Dendritic cell treated with granulocyte-macrophage colony-stimulating factor and Interleukin-4, amounts not matched to agents 40 ng/mL and 50 ng/mL, for 4 days (primary cell): ENCODE results near the gene RBM7.

Experiments used
- H3K27ac Mint-ChIP-seq: one replicate; pipeline ENCODE4 v1.8.0; 2022; ENCODE audit warnings: mild to moderate bottlenecking, mixed read lengths
- H3K27me3 Mint-ChIP-seq: one replicate; pipeline ENCODE4 v1.8.0; 2022; ENCODE audit warnings: mild to moderate bottlenecking, mixed read lengths
- H3K36me3 Mint-ChIP-seq: one replicate; pipeline ENCODE4 v1.8.0; 2022; ENCODE audit warnings: low read depth, mixed read lengths
- H3K4me1 Mint-ChIP-seq: one replicate; pipeline ENCODE4 v1.8.0; 2022; ENCODE audit warnings: low read depth, mixed read lengths
- H3K4me3 Mint-ChIP-seq: one replicate; pipeline ENCODE4 v1.8.0; 2022; ENCODE audit warnings: mild to moderate bottlenecking, moderate library complexity, mixed read lengths
- H3K9me3 Mint-ChIP-seq: one replicate; pipeline ENCODE4 v1.8.0; 2022; ENCODE audit warnings: mixed read lengths
- intact Hi-C: fragments of 100-400 bp; cut with micrococcal nuclease; formaldehyde crosslinking; loops from one replicate; pipeline ENCODE4 v1.15.0; 2022

The RBM7 gene

DNA sequence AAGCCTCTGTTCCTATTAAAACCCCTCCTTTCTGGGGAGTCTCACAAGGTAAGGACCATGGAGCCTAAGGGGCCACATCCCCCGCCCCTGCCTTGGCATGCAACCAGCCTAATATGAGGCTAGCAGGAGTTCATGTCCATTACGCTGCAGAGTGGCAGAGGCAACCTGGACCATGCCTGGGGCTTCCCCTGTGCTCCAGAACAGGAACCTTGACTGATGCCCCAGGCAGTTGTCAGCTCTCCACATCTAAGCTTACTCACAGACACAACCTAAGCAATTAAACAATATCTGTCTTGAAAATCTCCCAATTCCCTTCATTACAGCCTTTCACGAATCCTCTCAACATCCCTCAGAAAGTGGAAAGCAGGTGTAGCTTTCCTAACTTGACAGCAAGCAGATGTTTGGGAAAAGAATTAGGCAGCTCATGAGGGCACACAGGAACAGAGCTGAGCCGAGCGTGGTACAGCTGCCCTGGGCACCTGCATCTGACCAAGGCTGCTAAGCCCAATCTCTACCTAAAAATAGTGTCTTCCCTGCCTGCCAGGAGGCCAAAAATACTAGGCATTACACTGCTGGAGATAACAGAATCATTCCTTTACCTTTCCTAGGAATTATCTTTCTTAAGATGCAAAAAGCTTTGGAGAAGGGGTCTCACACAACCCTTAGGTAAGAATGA is 20.9 kb upstream of the RBM7 start:
- H3K36me3 Mint-ChIP-seq, result no peaks in the 10 kb centered on the region
- no peak overlapping the region for H3K27ac Mint-ChIP-seq
- H3K27me3 Mint-ChIP-seq, result peaks cover 11% of the 10 kb centered on the region
- H3K4me1 Mint-ChIP-seq, result no peaks in the 10 kb centered on the region
- intact Hi-C loops, result no loop called here
- no peaks in the 10 kb centered on the region for H3K9me3 Mint-ChIP-seq
- no peak overlapping the region for H3K4me3 Mint-ChIP-seq

DNA sequence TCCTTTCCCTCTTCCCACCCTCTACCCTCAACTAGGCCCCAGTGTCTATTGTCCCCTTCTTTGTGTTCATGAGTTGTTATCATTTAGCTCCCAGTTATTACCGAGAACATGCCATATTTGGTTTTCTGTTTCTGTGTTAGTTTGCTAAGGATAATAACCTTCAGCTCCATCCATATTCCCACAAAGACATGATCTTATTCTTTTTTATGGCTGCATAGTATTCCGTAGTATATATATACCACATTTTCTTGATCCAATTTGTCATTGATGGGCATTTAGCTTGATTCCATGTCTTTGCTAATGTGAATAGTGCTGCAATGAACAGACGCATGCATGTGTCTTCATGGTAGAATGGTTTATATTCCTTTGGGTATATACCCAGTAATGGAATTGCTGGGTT is 18.0 kb upstream of the RBM7 start:
- H3K9me3 Mint-ChIP-seq, result no peaks in the 10 kb centered on the region
- H3K27ac Mint-ChIP-seq, result no peak overlapping the region
- intact Hi-C loops, result no loop called here
- no peaks in the 10 kb centered on the region for H3K36me3 Mint-ChIP-seq
- no peaks in the 10 kb centered on the region for H3K4me1 Mint-ChIP-seq
- no peak overlapping the region for H3K4me3 Mint-ChIP-seq
- H3K27me3 Mint-ChIP-seq, result peaks cover 10% of the 10 kb centered on the region

GRCh38 chr11:114384487-114384886 is 16.0 kb upstream of the RBM7 start:
- no peaks in the 10 kb centered on the region for H3K4me1 Mint-ChIP-seq

GRCh38 chr11:114386131-114386530 is 14.3 kb upstream of the RBM7 start:
- no peak overlapping the region for H3K4me3 Mint-ChIP-seq
- H3K27me3 Mint-ChIP-seq, result no peaks in the 10 kb centered on the region
- intact Hi-C loops, result no loop called here
- H3K4me1 Mint-ChIP-seq, result no peaks in the 10 kb centered on the region
- H3K27ac Mint-ChIP-seq, result no peak overlapping the region
- no peaks in the 10 kb centered on the region for H3K36me3 Mint-ChIP-seq
- no peaks in the 10 kb centered on the region for H3K9me3 Mint-ChIP-seq

More at GRCh38 chr11:114384487-114384886, 16.0 kb upstream of the RBM7 start:
- peaks cover 2% of the 10 kb centered on the region for H3K27me3 Mint-ChIP-seq
- H3K9me3 Mint-ChIP-seq, result no peaks in the 10 kb centered on the region
- H3K36me3 Mint-ChIP-seq, result no peaks in the 10 kb centered on the region
- intact Hi-C loops, result no loop called here
- H3K4me3 Mint-ChIP-seq, result no peak overlapping the region
- H3K27ac Mint-ChIP-seq, result no peak overlapping the region

GRCh38 chr11:114386545-114386944 is 13.9 kb upstream of the RBM7 start:
- Mint-ChIP-seq H3K36me3 (no peaks in the 10 kb centered on the region), H3K9me3 (no peaks in the 10 kb centered on the region)

DNA sequence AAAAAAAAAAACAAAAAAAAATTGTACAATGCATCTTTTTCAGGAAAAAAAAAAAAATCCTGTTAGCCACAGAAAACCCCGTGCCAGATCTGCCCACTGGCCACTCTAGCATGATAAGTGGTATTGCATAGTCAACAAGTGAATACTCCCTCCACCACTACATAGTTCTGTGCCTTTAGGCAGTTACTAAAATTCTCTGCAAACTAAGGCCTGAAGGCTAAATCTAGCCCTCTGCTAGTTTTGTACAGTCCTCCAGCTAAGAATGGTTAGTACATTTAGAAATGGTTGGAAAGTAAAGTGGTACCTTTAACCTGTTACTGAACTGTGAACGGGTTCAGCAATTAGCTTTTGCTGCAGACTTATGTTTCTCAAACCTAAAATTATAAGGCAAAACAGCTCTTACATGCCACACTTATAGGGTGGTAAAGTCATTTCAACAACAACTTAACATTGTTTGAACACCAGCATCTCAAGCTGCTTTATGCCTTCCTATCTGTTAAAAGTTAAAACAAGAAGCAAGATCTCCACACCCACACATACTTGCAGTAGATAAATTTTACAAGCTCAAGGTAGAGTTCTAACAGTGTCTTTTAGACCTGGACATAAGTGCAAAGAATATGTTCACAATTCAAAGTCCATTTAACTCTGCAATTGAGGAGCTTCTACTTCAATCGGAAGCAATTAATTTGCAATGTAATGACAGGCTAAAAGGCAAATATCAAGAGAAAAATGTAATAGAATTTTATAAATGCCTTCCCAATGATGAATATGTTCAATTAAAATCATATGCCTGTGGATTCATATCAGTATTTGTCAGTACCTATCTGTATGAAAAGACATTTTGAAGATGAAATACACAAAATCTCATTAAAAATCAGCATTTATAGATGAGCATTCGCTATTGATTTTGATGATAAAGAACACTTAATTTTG is 7.5 kb upstream of the RBM7 start:
- no peak overlapping the region for H3K4me3 Mint-ChIP-seq
- intact Hi-C loops, result no loop called here
- H3K4me1 Mint-ChIP-seq, result peaks cover 13% of the 10 kb centered on the region
- H3K36me3 Mint-ChIP-seq, result no peaks in the 10 kb centered on the region
- H3K27me3 Mint-ChIP-seq, result peaks cover 10% of the 10 kb centered on the region
- H3K9me3 Mint-ChIP-seq, result no peaks in the 10 kb centered on the region
- H3K27ac Mint-ChIP-seq, result no peak overlapping the region

More at GRCh38 chr11:114386545-114386944, 13.9 kb upstream of the RBM7 start:
- Mint-ChIP-seq H3K27me3 (no peaks in the 10 kb centered on the region), H3K4me1 (no peaks in the 10 kb centered on the region), H3K27ac (no peak overlapping the region), H3K4me3 (no peak overlapping the region)
- intact Hi-C loops, result no loop called here

GRCh38 chr11:114395736-114396135 is 4.7 kb upstream of the RBM7 start:
- H3K36me3 Mint-ChIP-seq, result peaks cover 12% of the 10 kb centered on the region
- no peak overlapping the region for H3K27ac Mint-ChIP-seq
- intact Hi-C loops, result loop anchor here (5.0 kb wide), 1 partner anchor 48 kb away; no protein-coding TSS in a partner anchor

DNA sequence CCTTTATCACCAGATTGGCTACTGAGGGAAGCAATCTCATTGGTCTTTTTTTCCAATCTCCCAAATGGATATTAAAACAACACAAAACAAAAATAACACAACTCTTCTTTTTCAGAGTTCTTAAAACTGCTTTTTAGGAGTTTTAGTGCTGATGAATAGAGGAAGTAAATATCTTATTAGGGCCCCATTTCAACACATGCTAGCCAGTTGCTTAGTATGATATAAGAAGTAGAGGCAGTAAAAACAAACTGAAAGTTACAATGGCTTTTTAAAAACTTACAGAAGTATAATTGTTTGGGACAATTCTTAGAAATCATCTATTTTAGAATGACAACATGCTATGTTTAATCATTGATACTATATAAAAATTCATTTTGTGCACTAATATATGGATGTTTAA is 3.5 kb upstream of the RBM7 start:
- H3K27ac Mint-ChIP-seq, result no peak overlapping the region

More at GRCh38 chr11:114395736-114396135, 4.7 kb upstream of the RBM7 start:
- Mint-ChIP-seq H3K9me3 (no peaks in the 10 kb centered on the region), H3K4me3 (no peak overlapping the region), H3K4me1 (peaks cover 27% of the 10 kb centered on the region), H3K27me3 (peaks cover 10% of the 10 kb centered on the region)

DNA sequence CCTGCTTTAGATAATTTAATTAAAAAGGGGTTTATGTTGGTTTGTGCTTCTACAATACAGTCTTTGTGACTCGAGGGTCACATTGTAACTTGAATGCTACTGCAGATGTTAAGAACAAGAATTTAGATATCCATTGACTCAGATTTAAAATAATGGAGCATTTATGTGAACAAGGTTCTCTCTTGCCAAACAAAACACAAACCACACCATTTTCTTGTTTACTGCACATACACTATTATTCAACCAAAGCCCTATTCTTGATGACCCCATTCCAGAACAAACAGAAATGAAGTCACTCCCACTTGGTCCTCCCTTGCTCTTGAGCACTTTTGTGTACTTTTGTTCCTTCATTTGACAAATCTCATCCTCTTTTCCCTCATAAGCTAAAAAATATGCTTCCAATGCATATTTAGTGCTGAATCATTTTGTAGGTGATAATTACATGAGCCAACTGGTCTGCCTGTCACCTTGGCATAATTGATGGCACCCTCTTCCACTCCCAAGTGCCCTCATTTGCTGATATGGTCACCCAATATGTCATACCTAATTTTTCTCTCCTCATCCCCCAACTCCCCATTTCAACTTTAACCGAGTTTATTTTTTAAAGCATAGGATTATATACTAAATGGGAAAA is 3.0 kb upstream of the RBM7 start:
- peak overlapping the region; percentile 22 for H3K27ac Mint-ChIP-seq
- H3K36me3 Mint-ChIP-seq, result peaks cover 21% of the 10 kb centered on the region
- peaks cover 7% of the 10 kb centered on the region for H3K27me3 Mint-ChIP-seq
- H3K9me3 Mint-ChIP-seq, result no peaks in the 10 kb centered on the region
- no peak overlapping the region for H3K4me3 Mint-ChIP-seq
- peaks cover 27% of the 10 kb centered on the region for H3K4me1 Mint-ChIP-seq
- intact Hi-C loops, result loop anchor here (5.0 kb wide), 1 partner anchor 50 kb away; no protein-coding TSS in a partner anchor

More for the DNA sequence above, 3.5 kb upstream of the RBM7 start:
- H3K4me1 Mint-ChIP-seq, result peaks cover 27% of the 10 kb centered on the region
- peaks cover 10% of the 10 kb centered on the region for H3K27me3 Mint-ChIP-seq
- H3K36me3 Mint-ChIP-seq, result peaks cover 17% of the 10 kb centered on the region
- no peaks in the 10 kb centered on the region for H3K9me3 Mint-ChIP-seq
- H3K4me3 Mint-ChIP-seq, result no peak overlapping the region
- intact Hi-C loops, result loop anchor here (5.0 kb wide), 1 partner anchor 50 kb away; no protein-coding TSS in a partner anchor

GRCh38 chr11:114398303-114398920 is 2.1 kb upstream of the RBM7 start:
- Mint-ChIP-seq H3K9me3 (no peaks in the 10 kb centered on the region), H3K36me3 (peaks cover 28% of the 10 kb centered on the region), H3K27ac (no peak overlapping the region), H3K27me3 (peaks cover 7% of the 10 kb centered on the region), H3K4me1 (peaks cover 27% of the 10 kb centered on the region), H3K4me3 (no peak overlapping the region)
- intact Hi-C loops, result loop anchor here (5.0 kb wide), 1 partner anchor 51 kb away; no protein-coding TSS in a partner anchor

DNA sequence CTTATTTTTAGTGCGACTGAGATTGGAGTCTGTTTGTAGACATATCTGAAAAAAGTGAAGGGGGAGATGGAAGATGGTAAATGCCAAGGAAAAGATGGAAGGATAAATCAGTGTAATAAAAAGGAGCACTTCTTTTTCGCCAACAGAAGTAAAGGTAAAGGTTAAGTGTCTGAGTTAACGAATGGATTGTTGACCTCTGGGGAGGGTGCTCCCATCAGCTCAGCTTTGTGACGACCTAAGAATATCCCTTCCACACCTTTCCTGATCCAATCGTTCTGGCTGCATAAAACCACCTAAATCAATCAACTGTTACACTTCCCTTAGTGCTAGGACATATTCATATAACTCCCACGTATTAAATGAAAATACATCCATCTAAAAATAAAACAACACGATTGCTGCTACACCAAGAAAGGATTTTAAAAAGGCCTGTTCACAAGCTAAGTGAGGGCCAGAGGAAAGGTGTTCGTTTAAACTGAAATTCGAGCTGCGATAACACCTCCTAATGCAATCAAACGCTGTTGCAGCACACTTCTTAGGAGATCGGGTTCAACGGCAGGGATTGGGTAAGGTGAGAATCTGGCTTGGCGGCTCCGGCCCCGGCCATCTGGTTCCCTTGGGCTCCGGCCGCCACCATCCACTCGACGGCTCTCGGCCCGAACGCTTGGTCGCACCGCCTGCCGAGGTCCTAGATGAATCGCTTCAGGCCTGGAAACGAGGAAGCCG is 813 bp upstream of the RBM7 start:
- intact Hi-C loops, result loop anchor here (2.0 to 10.0 kb wide), 4 partner anchors 52 to 1085 kb away; partner anchors contain the start of genes TTC12, USP28 and ZW10
- H3K4me1 Mint-ChIP-seq, result peaks cover 36% of the 10 kb centered on the region

DNA sequence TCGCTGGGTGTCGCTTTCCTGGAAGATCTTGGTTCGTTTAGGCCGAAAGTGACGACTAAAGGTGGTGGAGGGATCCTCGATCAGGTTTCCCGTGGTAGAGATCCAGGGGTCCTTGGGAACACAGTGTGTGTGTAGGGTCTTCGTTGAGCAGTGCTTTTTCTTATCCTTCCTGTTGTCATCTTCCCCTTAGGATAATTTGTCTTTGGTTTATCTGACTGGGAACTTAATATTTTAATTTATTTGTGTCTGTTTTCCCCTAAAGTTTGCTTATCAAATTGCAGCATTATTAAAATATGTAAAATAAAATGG is 403 bp downstream of the RBM7 start:
- intact Hi-C loops, result loop anchor here (1.0 to 10.0 kb wide), 4 partner anchors 38 to 1086 kb away; partner anchors contain the start of genes REXO2, TTC12, USP28 and ZW10
- Mint-ChIP-seq H3K4me1 (peaks cover 36% of the 10 kb centered on the region), H3K27ac (peak overlapping the region; percentile 99), H3K27me3 (no peaks in the 10 kb centered on the region), H3K36me3 (peaks cover 51% of the 10 kb centered on the region), H3K4me3 (peak overlapping the region; percentile 93), H3K9me3 (no peaks in the 10 kb centered on the region)

More for the DNA sequence above, 813 bp upstream of the RBM7 start:
- Mint-ChIP-seq H3K27ac (peak overlapping the region; percentile 99), H3K9me3 (no peaks in the 10 kb centered on the region), H3K36me3 (peaks cover 38% of the 10 kb centered on the region), H3K27me3 (no peaks in the 10 kb centered on the region), H3K4me3 (peak overlapping the region; percentile 93)

DNA sequence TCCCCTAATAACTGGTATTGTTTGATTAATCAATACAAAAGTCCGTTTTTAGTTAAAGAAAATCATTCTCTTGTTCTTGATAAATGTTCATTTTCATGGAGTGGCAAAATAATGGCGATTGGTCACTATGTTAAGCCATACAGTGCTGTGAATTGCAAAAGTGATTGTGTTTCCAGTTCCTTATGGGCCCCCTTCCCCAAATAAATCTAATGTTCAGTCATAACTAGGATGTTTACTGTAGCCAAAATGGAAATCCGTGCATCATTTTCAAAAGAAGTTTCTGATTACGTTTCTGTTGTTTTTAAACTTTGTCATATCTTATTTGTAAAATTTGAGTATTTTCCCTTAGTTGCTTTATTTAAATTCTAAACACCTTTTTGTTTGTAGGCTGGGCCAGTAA is 845 bp downstream of the RBM7 start:
- no peaks in the 10 kb centered on the region for H3K27me3 Mint-ChIP-seq
- peak overlapping the region; percentile 99 for H3K27ac Mint-ChIP-seq
- H3K4me3 Mint-ChIP-seq, result peak overlapping the region; percentile 93
- no peaks in the 10 kb centered on the region for H3K9me3 Mint-ChIP-seq
- H3K4me1 Mint-ChIP-seq, result peaks cover 36% of the 10 kb centered on the region
- intact Hi-C loops, result loop anchor here (1.0 to 10.0 kb wide), 4 partner anchors 38 to 1087 kb away; partner anchors contain the start of genes REXO2, TTC12, USP28 and ZW10
- H3K36me3 Mint-ChIP-seq, result peaks cover 55% of the 10 kb centered on the region
